Activated CD8-positive, alpha-beta memory T cell treated with anti-CD3 and anti-CD28 coated beads, Interleukin-2, amount 50 U/mL, for 1 hour (primary cell): ENCODE measurements around the gene ZBTB7A.

ENCODE experiments used
- DNase-seq: peaks from one replicate; pipeline ENCODE4 v3.0.0-alpha.2; 2020; ENCODE audit errors: extremely low read depth

ZBTB7A gene

GRCh38 chr19:4066682-4067395 is at the start of gene ZBTB7A:
Gene ZBTB7A, minus strand, starts transcription at chr19:4066899. Its CDS starts 11,667 bp downstream, at chr19:4055232.
- peak; percentile 69 for DNase-seq

- DNase-seq = no peak
Observed at GRCh38 chr19:4115818-4116385, 49.2 kb upstream of the ZBTB7A start.

- peak; percentile 39 for DNase-seq
Observed at GRCh38 chr19:4115050-4115817, 48.5 kb upstream of the ZBTB7A start.

- no peak for DNase-seq
Observed at GRCh38 chr19:4114181-4114580, 47.5 kb upstream of the ZBTB7A start.

- DNase-seq = no peak
Observed at GRCh38 chr19:4113398-4114088, 46.8 kb upstream of the ZBTB7A start.

- DNase-seq = no peak
Observed at GRCh38 chr19:4112367-4112766, 45.7 kb upstream of the ZBTB7A start.

GRCh38 chr19:4109626-4109945 is 42.9 kb upstream of the ZBTB7A start:
- no peak for DNase-seq

GRCh38 chr19:4108767-4109625 is 42.3 kb upstream of the ZBTB7A start:
- peak; percentile 69 for DNase-seq

GRCh38 chr19:4103080-4103433 is 36.4 kb upstream of the ZBTB7A start:
- no peak for DNase-seq

- no peak for DNase-seq
Observed at GRCh38 chr19:4102339-4103079, 35.8 kb upstream of the ZBTB7A start.

GRCh38 chr19:4101496-4101770 is 34.7 kb upstream of the ZBTB7A start:
- DNase-seq = no peak

- no peak for DNase-seq
Observed at GRCh38 chr19:4100647-4101495, 34.2 kb upstream of the ZBTB7A start.

- no peak for DNase-seq
Observed at GRCh38 chr19:4099041-4099764, 32.5 kb upstream of the ZBTB7A start.

GRCh38 chr19:4098493-4098892 is 31.8 kb upstream of the ZBTB7A start:
- DNase-seq = no peak

GRCh38 chr19:4097501-4097900 is 30.8 kb upstream of the ZBTB7A start:
- DNase-seq = no peak

GRCh38 chr19:4096049-4096892 is 29.6 kb upstream of the ZBTB7A start:
- DNase-seq = no peak

- no peak for DNase-seq
Observed at GRCh38 chr19:4095488-4095844, 28.8 kb upstream of the ZBTB7A start.

GRCh38 chr19:4094761-4095487 is 28.2 kb upstream of the ZBTB7A start:
- DNase-seq = no peak
